ENCODE results near the gene GPC1. TPM values are rescaled to one million over a fixed set of nuclear protein-coding genes. Genes with fewer than 3 reads are reported as not detected.

The GPC1 gene
- total and polyA plus RNA-seq, 10 of the 15 experiments (the other 5 are each of a cell fraction or from before 2014, with no cell fraction given): 0.06 to 0.77 (median 0.23) TPM; not detected in 3

DNA sequence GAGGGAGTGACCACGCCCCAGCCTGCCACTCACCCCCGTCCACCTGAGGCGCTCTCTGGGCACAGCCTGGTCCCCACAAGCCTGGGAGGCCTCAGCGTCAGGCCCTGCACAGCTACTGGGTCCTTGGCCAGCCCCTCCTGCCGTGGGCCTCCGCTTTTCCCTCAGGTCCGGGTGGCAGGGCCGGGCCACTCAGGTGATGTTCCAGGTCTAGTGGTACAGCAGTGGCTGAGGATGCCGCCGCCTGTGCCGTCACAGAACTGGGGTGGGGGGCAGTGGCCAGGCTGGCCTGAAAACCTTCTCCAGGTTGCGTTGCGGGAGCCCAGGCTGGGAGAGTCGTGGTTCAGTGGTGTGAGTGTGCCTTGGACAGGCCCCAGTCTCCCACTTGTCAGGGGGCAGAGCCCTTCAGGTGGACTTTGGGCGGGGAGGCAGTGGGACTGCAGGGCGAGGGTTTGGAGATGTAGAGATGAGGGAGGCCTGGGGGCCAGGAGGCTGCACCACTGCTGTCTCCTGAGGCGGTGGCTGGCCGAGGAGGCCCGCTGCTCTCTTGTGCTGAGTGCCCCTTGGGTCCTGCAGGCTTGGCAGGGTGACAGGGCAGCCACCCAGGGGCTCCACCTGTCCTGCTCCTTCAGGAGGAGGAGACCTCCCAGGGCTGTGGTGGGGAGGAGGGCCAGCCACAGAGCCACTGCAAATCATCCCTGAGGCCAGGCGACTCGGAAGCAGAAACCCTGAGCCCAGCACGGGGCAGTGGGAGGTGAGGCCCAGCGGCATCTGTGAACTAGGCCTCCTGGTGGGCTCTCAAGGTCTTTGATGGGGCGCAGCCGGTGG is 7.6 kb downstream of the GPC1 start:
- SMC1A ChIA-PET (ENCODE audit: uncharacterized antibody, unreplicated experiment): no interaction called here
- in situ Hi-C loops (cut with MboI): loop anchor here (10.0 kb wide), 1 partner anchor 378 kb away; no protein-coding TSS in a partner anchor

More for the DNA sequence above, 7.6 kb downstream of the GPC1 start:
- RAD21 ChIA-PET (ENCODE audit: unreplicated experiment): no interaction called here
- no TSS peak for BruUV-seq (replicated peaks)
- intact Hi-C loops (cut with micrococcal nuclease; ENCODE audit: unreplicated experiment): no loop called here
- no peaks in the 10 kb centered on the region for H3K9me3 ChIP-seq (replicated peaks; ENCODE audit: control insufficient read depth, insufficient read depth, low read length)
- H3K4me1 ChIP-seq (ENCODE audit: control insufficient read depth, insufficient read depth, low read length): no peaks in the 10 kb centered on the region
- H3K27ac ChIP-seq (ENCODE audit: control insufficient read depth, insufficient read depth): no peak overlapping the region
- no peak overlapping the region for H3K4me2 ChIP-seq (ENCODE audit: control insufficient read depth, insufficient read depth)
- ATAC-seq (no peak), FAIRE-seq (no peak), DNase-seq (ENCODE audit: low read depth, low spot score) (no peak)
- H3K9ac ChIP-seq (ENCODE audit: control insufficient read depth, insufficient read depth, low read length): no peak overlapping the region
- CTCF ChIA-PET: no interaction called here
- no peak overlapping the region for H2AFZ ChIP-seq (ENCODE audit: control insufficient read depth, low read depth, low read length)
- no peak for TF ChIP-seq BACH1 (IDR thresholded peaks at IDR 0.05; ENCODE audit: borderline replicate concordance)
- TF ChIP-seq HDAC6 (IDR thresholded peaks at IDR 0.05; ENCODE audit: unreplicated experiment): no peak
- TF ChIP-seq, protein P1, sequence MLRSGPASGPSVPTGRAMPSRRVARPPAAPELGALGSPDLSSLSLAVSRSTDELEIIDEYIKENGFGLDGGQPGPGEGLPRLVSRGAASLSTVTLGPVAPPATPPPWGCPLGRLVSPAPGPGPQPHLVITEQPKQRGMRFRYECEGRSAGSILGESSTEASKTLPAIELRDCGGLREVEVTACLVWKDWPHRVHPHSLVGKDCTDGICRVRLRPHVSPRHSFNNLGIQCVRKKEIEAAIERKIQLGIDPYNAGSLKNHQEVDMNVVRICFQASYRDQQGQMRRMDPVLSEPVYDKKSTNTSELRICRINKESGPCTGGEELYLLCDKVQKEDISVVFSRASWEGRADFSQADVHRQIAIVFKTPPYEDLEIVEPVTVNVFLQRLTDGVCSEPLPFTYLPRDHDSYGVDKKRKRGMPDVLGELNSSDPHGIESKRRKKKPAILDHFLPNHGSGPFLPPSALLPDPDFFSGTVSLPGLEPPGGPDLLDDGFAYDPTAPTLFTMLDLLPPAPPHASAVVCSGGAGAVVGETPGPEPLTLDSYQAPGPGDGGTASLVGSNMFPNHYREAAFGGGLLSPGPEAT (IDR thresholded peaks at IDR 0.05; ENCODE audit: low read depth): no peak
- TF ChIP-seq POLR2A (IDR thresholded peaks at IDR 0.05; ENCODE audit: low read depth, low read length): no peak
- TF ChIP-seq NFYB (IDR thresholded peaks at IDR 0.05; ENCODE audit: insufficient read depth, low read depth, low read length): no peak
- TF ChIP-seq TARDBP (IDR thresholded peaks at IDR 0.05; ENCODE audit: borderline replicate concordance): no peak
- no peak for TF ChIP-seq MEF2A (IDR thresholded peaks at IDR 0.05; ENCODE audit: insufficient read depth, low read depth, low read length)
- TF ChIP-seq SUPT20H (IDR thresholded peaks at IDR 0.05; ENCODE audit: borderline replicate concordance, control insufficient read depth, low read depth, low read length): no peak
- POLR2A ChIA-PET: no interaction called here
- H3K4me3 ChIP-seq: no peak overlapping the region
- no peaks in the 10 kb centered on the region for H3K36me3 ChIP-seq (ENCODE audit: control insufficient read depth in 2 of 2, insufficient read depth in 2 of 2, low read length in 1 of 2)
- H3K79me2 ChIP-seq (ENCODE audit: control insufficient read depth, insufficient read depth, low read length): no peaks in the 10 kb centered on the region
- WGBS (ENCODE audit: insufficient coverage, insufficient replicate concordance, low lambda C conversion rate, missing lambda C conversion rate): 49% methylated on average over 25 of the region's 25 CpGs
- H3K27me3 ChIP-seq (replicated peaks in 1 of 2; ENCODE audit: control insufficient read depth in 2 of 2, insufficient read depth in 2 of 2, low read length in 1 of 2): peaks cover 0 to under 1% of the 10 kb centered on the region in 2 experiments; a peak in 1 of 4 replicates
- 0 out of 2 replicates have a peak, but pooled peaks cover under 1% of the 10 kb centered on the region for H4K20me1 ChIP-seq (ENCODE audit: control insufficient read depth, insufficient read depth)
